ENCODE data around the gene WDR1.

DNA sequence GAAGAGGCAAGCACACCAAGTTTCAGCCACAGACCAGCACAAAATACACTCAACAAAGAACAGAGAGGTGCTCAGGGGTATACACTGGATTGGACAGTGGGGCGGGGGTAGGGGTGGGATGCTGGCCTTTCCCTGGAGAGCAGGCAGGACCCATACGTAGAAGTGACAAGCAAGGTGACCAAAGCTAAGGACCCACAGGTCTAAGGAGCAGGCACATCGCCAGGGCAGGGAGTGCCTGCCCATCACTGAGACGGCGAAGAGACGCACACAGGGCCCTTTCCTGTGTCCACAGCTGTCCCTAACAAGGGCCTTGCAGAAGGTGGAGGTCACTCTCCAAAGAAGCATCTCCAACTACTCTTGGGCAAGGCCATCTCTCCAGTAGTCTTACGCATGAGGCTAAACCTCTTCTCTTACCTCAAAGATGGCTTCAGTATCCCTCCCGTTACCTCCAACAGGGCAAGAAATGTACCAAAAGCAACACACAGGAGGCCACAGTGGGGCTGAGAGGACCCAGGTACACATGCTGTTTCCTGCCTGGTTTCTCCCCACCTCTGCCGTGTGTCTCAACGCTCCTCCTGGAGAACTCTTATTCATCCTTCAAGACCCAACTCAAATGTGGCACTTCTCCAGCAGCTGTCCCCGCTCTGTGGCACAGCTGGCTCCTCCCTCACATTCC lies 6.5 kb downstream of the WDR1 start:
- no peak for TF ChIP-seq CTCF (IDR thresholded peaks at IDR 0.05; ENCODE audit: low read length)
- TF ChIP-seq EZH2 (IDR thresholded peaks at IDR 0.05; ENCODE audit: borderline replicate concordance, low read length), result no peak

Measured in OCI-LY1 (cell line).